ENCODE results near the gene COPZ1.
"Not testable (repeated sequence)": the region's sequence is repeated elsewhere in the genome, so short reads cannot be mapped to it uniquely, and the experiment has no call there.

The COPZ1 gene

GRCh38 chr12:54349679-54350078 is 24.7 kb downstream of the COPZ1 start:
- peaks cover 57 to 70% (median 65%) of the 10 kb centered on the region in 3 donors for H3K36me3 ChIP-seq
- H3K4me3 ChIP-seq, result no peak overlapping the region
- no peaks in the 10 kb centered on the region for H3K27me3 ChIP-seq
- TF ChIP-seq, protein P1, sequence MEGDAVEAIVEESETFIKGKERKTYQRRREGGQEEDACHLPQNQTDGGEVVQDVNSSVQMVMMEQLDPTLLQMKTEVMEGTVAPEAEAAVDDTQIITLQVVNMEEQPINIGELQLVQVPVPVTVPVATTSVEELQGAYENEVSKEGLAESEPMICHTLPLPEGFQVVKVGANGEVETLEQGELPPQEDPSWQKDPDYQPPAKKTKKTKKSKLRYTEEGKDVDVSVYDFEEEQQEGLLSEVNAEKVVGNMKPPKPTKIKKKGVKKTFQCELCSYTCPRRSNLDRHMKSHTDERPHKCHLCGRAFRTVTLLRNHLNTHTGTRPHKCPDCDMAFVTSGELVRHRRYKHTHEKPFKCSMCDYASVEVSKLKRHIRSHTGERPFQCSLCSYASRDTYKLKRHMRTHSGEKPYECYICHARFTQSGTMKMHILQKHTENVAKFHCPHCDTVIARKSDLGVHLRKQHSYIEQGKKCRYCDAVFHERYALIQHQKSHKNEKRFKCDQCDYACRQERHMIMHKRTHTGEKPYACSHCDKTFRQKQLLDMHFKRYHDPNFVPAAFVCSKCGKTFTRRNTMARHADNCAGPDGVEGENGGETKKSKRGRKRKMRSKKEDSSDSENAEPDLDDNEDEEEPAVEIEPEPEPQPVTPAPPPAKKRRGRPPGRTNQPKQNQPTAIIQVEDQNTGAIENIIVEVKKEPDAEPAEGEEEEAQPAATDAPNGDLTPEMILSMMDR (IDR thresholded peaks at IDR 0.05), result no peak
- no peak overlapping the region for H3K27ac ChIP-seq
- no peaks in the 10 kb centered on the region for H3K9me3 ChIP-seq
- intact Hi-C loops (cut with DNase I; ENCODE audit: low total_unique reads), result loop anchor here (5.0 kb wide), 1 partner anchor 102 kb away; no protein-coding TSS in a partner anchor
- DNase-seq, result no peak
- H3K4me1 ChIP-seq, result peaks cover 0 to 22% (median 15%) of the 10 kb centered on the region in 4 donors

DNA sequence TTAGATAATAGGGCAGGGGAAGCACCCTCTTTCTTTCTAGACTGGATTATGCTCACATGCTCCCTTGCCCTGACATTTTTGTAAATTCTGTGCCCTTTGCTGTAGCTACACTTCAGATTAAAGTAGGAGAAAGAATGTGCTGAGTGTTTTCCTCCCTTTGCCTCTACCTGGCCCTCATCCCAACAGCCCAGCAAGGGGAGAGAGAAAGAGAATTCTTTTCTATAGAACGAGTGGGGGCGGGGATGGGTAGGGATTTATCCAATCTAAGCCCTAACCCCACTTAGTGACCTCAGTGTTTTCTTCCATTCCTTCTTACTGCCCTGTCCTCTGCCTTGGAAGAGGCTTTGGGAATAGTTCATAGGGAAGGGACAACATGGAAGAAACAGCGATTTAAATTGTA is 25.8 kb downstream of the COPZ1 start:
- Histone ChIP-seq H3K36me3 (peaks cover 49 to 59% (median 56%) of the 10 kb centered on the region in 3 donors), H3K27ac (no peak overlapping the region), H3K9me3 (no peaks in the 10 kb centered on the region), H3K4me1 (peaks cover 0 to 22% (median 15%) of the 10 kb centered on the region in 4 donors), H3K27me3 (no peaks in the 10 kb centered on the region), H3K4me3 (no peak overlapping the region)
- intact Hi-C loops (cut with DNase I; ENCODE audit: low total_unique reads), result no loop called here
- no peak for DNase-seq
- TF ChIP-seq, protein P1 (IDR thresholded peaks at IDR 0.05), result no peak

DNA sequence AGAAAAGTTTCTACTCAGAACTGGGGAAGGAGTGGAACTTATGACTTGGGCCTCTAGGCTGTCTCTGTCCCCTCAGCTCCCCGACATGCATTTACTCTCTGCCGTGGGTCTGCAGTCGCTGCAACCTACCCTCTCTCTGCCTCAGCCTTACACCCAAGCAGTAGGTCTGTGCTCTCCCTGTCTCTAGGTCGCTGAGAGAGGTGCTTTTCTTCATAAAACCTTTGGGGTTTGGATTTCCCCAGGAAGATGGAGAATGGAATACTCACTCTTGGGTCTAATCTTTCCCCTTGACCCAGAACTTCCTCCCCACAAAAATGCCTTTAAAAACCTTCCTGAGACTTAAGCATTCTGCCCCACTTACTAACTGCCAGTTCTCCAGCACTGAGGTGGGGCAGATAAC is 26.4 kb downstream of the COPZ1 start:
- no peak overlapping the region for H3K4me3 ChIP-seq
- H3K36me3 ChIP-seq, result peaks cover 44 to 53% (median 50%) of the 10 kb centered on the region in 3 donors
- H3K27me3 ChIP-seq, result no peaks in the 10 kb centered on the region
- H3K27ac ChIP-seq, result no peak overlapping the region
- peaks cover 0 to 22% (median 15%) of the 10 kb centered on the region in 4 donors for H3K4me1 ChIP-seq
- H3K9me3 ChIP-seq, result no peaks in the 10 kb centered on the region
- TF ChIP-seq, protein P1 (IDR thresholded peaks at IDR 0.05), result no peak
- intact Hi-C loops (cut with DNase I; ENCODE audit: low total_unique reads), result no loop called here
- no peak for DNase-seq

DNA sequence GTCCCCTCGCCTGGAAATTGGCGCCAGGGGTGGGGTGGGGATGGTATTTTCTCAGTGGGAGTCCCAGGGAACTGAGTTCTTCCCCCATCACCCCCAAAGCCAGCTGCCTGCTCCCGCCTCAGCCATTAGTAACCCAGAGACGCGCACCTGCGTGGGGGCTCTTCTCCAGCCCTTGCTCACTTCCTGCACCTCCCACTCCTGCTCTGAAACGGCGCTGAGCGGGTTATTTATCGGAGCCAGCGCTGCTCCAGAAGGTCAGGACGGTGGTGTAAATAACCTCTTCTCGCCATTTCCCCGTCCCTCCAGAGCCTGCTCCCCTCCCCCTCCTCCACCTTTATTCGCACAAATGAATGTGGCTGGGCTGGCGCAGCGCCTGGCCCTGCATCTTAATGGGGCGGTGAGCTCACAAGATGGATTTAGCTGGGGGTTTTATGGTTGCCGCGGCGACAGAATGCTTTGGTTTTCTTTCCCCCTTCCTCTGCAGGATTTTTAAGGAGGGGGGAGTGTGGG is 27.1 kb downstream of the COPZ1 start:
- H3K9me3 ChIP-seq, result no peaks in the 10 kb centered on the region
- peak overlapping the region; percentile 8 to 56 for H3K27ac ChIP-seq
- no peaks in the 10 kb centered on the region for H3K27me3 ChIP-seq
- H3K4me3 ChIP-seq, result peak overlapping the region; percentile 8 to 15
- peaks cover 36 to 46% (median 42%) of the 10 kb centered on the region in 3 donors for H3K36me3 ChIP-seq
- DNase-seq, result peak in 1 of 2 donors; percentile 73
- intact Hi-C loops (cut with DNase I; ENCODE audit: low total_unique reads), result no loop called here
- H3K4me1 ChIP-seq, result peaks cover 0 to 22% (median 15%) of the 10 kb centered on the region in 4 donors
- TF ChIP-seq, protein P1 (IDR thresholded peaks at IDR 0.05), result no peak

DNA sequence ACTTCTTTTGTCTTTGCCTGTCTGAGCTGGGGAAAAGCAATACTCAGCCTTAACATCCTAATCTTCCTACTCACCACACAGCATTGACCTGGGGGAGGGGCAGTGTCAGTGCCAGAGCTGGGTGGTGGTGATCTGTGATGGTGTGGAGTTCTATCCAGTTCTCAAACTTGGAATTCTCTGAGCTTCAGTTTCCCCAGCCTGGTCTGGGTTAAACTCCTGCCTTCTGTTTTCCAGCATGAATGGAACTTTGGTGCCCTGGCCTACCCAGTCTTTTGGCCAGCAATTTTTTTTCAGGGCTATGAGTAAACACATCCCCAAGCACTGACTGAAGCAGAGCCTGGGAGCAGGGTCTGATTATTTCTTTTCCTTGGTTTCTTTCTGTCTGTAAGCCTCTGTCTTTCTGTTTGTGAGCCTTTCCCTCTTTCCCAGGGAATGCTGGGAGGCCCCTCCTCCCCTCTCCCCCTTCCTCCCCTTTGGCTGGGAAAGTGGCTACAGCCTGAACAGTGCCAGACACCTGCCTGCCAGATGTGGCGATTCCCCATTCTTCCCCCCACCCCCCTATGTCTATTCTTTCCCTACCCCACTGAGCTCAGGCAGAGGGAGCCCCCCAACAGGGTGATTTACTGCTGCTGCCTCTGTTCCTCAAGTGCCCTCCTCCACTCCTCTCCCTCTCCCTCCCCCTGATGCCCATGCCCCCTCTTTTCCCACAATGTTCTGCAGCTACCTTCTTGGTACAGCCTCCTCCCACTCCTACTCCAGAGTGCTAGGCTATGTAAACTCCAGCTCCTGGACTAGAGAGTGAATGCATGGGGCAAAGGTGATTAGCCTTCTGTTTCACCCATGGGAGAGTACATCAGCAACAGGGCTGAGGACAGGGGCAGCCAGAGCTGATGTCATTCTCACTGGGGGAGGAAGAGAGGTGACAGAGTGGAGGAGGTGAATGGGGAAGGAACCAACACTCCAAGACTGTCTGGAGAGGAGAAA is 28.3 kb downstream of the COPZ1 start:
- Histone ChIP-seq H3K27ac (peak overlapping the region; percentile 8 to 56), H3K36me3 (peaks cover 25 to 35% (median 31%) of the 10 kb centered on the region in 3 donors), H3K4me3 (no peak overlapping the region), H3K27me3 (no peaks in the 10 kb centered on the region), H3K9me3 (no peaks in the 10 kb centered on the region), H3K4me1 (peaks cover 0 to 28% (median 18%) of the 10 kb centered on the region in 4 donors)
- DNase-seq, result no peak
- intact Hi-C loops (cut with DNase I; ENCODE audit: low total_unique reads), result no loop called here
- TF ChIP-seq, protein P1 (IDR thresholded peaks at IDR 0.05), result no peak

DNA sequence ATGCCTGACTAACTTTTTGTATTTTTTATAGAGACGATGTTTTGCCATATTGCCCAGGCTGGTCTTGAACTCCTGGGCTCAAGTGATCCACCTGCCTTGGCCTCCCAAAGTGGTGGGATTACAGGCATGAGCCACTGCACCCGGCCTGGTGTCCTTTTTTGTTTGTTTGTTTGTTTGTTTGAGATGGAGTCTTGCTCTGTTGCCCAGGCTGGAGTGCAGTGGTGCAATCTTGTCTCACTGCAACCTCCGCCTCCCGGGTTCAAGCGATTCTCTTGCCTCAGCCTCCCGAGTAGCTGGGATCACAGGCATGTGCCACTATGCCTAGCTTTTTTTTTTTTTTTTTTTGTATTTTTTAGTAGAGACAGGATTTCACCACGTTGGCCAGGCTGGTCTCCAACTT is 29.3 kb downstream of the COPZ1 start:
- intact Hi-C loops (cut with DNase I; ENCODE audit: low total_unique reads); DNase-seq; H3K9me3 ChIP-seq; H3K4me3 ChIP-seq; H3K27ac ChIP-seq; H3K27me3 ChIP-seq: not testable (repeated sequence)
- peaks cover 0 to 31% (median 19%) of the 10 kb centered on the region in 4 donors for H3K4me1 ChIP-seq
- peaks cover 14 to 24% (median 20%) of the 10 kb centered on the region in 3 donors for H3K36me3 ChIP-seq

All from tibial artery (tissue), 4 donors.